Transverse colon (tissue), 3 donors: ENCODE results near the gene RHOB.

Source experiments
- CTCF ChIP-seq, 5 experiments: fragments of 200-600 bp in 3 of 5; fragments of 450-650 bp in 2 of 5; sonication (generic) in 3 of 5; IDR thresholded peaks; 1 replicate in 2 of 5; 2 replicates in 3 of 5; pipeline ENCODE4 v1.5.1; 2016 to 2017; ENCODE audit warnings: antibody characterized with exemption in 5 of 5, inconsistent platforms in 3 of 5, mild to moderate bottlenecking in 2 of 5, moderate library complexity in 1 of 5
- POLR2A ChIP-seq: fragments of 450-650 bp; IDR thresholded peaks from one replicate; pipeline ENCODE4 v1.6.1; 2016; ENCODE audit warnings: antibody characterized with exemption, mild to moderate bottlenecking, moderate library complexity

DNA sequence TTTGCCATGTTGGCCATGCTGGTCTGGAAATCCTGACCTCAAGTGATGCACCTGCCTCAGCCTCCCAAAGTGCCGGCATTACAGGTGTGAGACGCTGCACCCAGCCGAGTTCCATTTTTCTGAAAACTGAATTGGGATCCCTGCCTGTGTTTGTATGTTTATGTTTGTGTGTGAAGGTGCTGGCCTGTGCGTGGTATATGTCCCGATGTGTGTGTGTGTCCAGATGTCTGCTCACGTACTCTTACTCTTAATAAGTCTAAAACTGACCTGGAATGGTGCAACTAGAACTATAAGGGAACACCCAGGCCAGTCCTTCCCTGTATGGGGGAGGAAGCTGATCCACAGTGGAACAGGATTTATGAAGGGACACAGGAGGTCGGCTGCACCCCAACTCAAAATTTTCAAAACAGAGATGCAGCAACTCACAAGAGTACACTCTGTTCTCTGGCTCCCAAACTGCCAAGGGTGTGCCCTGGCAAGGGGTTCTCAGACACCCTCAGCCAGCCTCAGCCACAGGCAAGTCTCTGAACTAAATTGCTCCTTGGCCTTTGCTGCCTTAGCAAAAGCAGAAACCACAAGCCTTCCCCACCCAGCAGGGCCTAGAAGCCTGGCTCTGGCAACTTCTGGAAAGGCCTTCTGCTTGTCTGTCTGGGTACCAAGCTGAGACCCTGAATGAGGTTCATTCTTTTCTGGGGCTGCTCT is 36.5 kb downstream of the RHOB start:
- TF ChIP-seq CTCF (IDR thresholded peaks at IDR 0.05) (no peak), POLR2A (no peak)
